BLaER1 (cell line): ENCODE measurements around the gene HDAC8.
"Not testable (repeated sequence)": the region's sequence is repeated elsewhere in the genome, so short reads cannot be mapped to it uniquely, and the experiment has no call there.

Source experiments
- H3K27ac ChIP-seq: shearing (Covaris generic); formaldehyde crosslinking; 2 replicates; pipeline ENCODE4 v1.8.1; 2022
- H3K27me3 ChIP-seq: shearing (Covaris generic); formaldehyde crosslinking; 2 replicates; pipeline ENCODE4 v1.8.1; 2022
- H3K36me3 ChIP-seq: shearing (Covaris generic); formaldehyde crosslinking; 2 replicates; pipeline ENCODE4 v1.8.1; 2022
- H3K4me1 ChIP-seq: shearing (Covaris generic); formaldehyde crosslinking; 2 replicates; pipeline ENCODE4 v1.8.1; 2022
- H3K4me2 ChIP-seq: shearing (Covaris generic); formaldehyde crosslinking; 2 replicates; pipeline ENCODE4 v1.8.1; 2022
- H3K4me3 ChIP-seq: shearing (Covaris generic); formaldehyde crosslinking; 2 replicates; pipeline ENCODE4 v1.8.1; 2022
- H3K9ac ChIP-seq: shearing (Covaris generic); formaldehyde crosslinking; 2 replicates; pipeline ENCODE4 v1.8.1; 2022
- H3K9me3 ChIP-seq: shearing (Covaris generic); formaldehyde crosslinking; 2 replicates; pipeline ENCODE4 v1.8.1; 2022
- H4K20me1 ChIP-seq: shearing (Covaris generic); formaldehyde crosslinking; 2 replicates; pipeline ENCODE4 v1.8.1; 2022
- Cebpa-rat ChIP-seq: shearing (Covaris generic); IDR thresholded peaks from 2 replicates; pipeline ENCODE4 v1.8.1; 2022

Gene HDAC8

GRCh38 chrX:72576141-72576894 is 3.7 kb upstream of the HDAC8 start:
- H3K27ac ChIP-seq = no peak overlapping the region
- H4K20me1 ChIP-seq = no peaks in the 10 kb centered on the region
- peaks cover 70% of the 10 kb centered on the region for H3K27me3 ChIP-seq
- H3K9me3 ChIP-seq = no peaks in the 10 kb centered on the region
- H3K9ac ChIP-seq = no peak overlapping the region
- no peaks in the 10 kb centered on the region for H3K36me3 ChIP-seq
- H3K4me3 ChIP-seq = no peak overlapping the region
- no peak for TF ChIP-seq Cebpa-rat
- no peak overlapping the region for H3K4me2 ChIP-seq
- peaks cover 6% of the 10 kb centered on the region; the same call in 1 of the 2 replicates for H3K4me1 ChIP-seq

- H4K20me1 ChIP-seq = 0 out of 2 replicates have a peak, but pooled peaks cover 13% of the 10 kb centered on the region
- H3K4me1 ChIP-seq = peaks cover 6% of the 10 kb centered on the region; the same call in 1 of the 2 replicates
- H3K27me3 ChIP-seq = peaks cover 77% of the 10 kb centered on the region
- H3K9ac ChIP-seq = peak overlapping the region; percentile 76
- peak overlapping the region; percentile 70; the same call in 1 of the 2 replicates for H3K27ac ChIP-seq
- no peaks in the 10 kb centered on the region for H3K9me3 ChIP-seq
- H3K4me2 ChIP-seq = peak overlapping the region; percentile 21
- peak overlapping the region; percentile 71 for H3K4me3 ChIP-seq
- peaks cover 17% of the 10 kb centered on the region for H3K36me3 ChIP-seq
- no peak for TF ChIP-seq Cebpa-rat
Measured at GRCh38 chrX:72573158-72573511, 492 bp upstream of the HDAC8 start.

GRCh38 chrX:72569786-72570185 is 2.9 kb downstream of the HDAC8 start:
- no peaks in the 10 kb centered on the region for H3K9me3 ChIP-seq

GRCh38 chrX:72568406-72569092 is 4.1 kb downstream of the HDAC8 start:
- Histone ChIP-seq H3K27ac (no peak overlapping the region), H3K9ac (no peak overlapping the region), H3K4me1 (peaks cover 6% of the 10 kb centered on the region; the same call in 1 of the 2 replicates), H3K27me3 (peaks cover 69% of the 10 kb centered on the region), H3K9me3 (no peaks in the 10 kb centered on the region), H3K36me3 (peaks cover 49% of the 10 kb centered on the region), H4K20me1 (0 out of 2 replicates have a peak, but pooled peaks cover 13% of the 10 kb centered on the region), H3K4me3 (no peak overlapping the region), H3K4me2 (no peak overlapping the region)
- no peak for TF ChIP-seq Cebpa-rat

More at GRCh38 chrX:72569786-72570185, 2.9 kb downstream of the HDAC8 start:
- Histone ChIP-seq H3K4me1 (peaks cover 6% of the 10 kb centered on the region; the same call in 1 of the 2 replicates), H4K20me1 (0 out of 2 replicates have a peak, but pooled peaks cover 13% of the 10 kb centered on the region), H3K4me3 (no peak overlapping the region), H3K4me2 (no peak overlapping the region), H3K36me3 (peaks cover 49% of the 10 kb centered on the region), H3K9ac (no peak overlapping the region), H3K27ac (no peak overlapping the region), H3K27me3 (peaks cover 76% of the 10 kb centered on the region)
- no peak for TF ChIP-seq Cebpa-rat

- peaks cover 19% of the 10 kb centered on the region; the same call in 1 of the 2 replicates for H4K20me1 ChIP-seq
Measured at GRCh38 chrX:72566448-72566847, 6.2 kb downstream of the HDAC8 start.

GRCh38 chrX:72559655-72560054 is 13.0 kb downstream of the HDAC8 start:
- Histone ChIP-seq H4K20me1 (peaks cover 11% of the 10 kb centered on the region; the same call in 1 of the 2 replicates), H3K27me3 (peaks cover 26% of the 10 kb centered on the region), H3K36me3 (peaks cover 23% of the 10 kb centered on the region), H3K9me3 (peaks cover 11% of the 10 kb centered on the region)
- H3K4me2 ChIP-seq, H3K27ac ChIP-seq, H3K4me3 ChIP-seq, H3K9ac ChIP-seq, H3K4me1 ChIP-seq: not testable (repeated sequence)

More at GRCh38 chrX:72566448-72566847, 6.2 kb downstream of the HDAC8 start:
- TF ChIP-seq Cebpa-rat = no peak
- H3K9me3 ChIP-seq = no peaks in the 10 kb centered on the region
- H3K27me3 ChIP-seq = peaks cover 63% of the 10 kb centered on the region
- no peak overlapping the region for H3K4me2 ChIP-seq
- no peak overlapping the region for H3K9ac ChIP-seq
- H3K27ac ChIP-seq = no peak overlapping the region
- H3K36me3 ChIP-seq = peaks cover 62% of the 10 kb centered on the region
- H3K4me1 ChIP-seq = 0 out of 2 replicates have a peak, but pooled peaks cover 1% of the 10 kb centered on the region
- no peak overlapping the region for H3K4me3 ChIP-seq

GRCh38 chrX:72554448-72555140 is 18.0 kb downstream of the HDAC8 start:
- H3K4me3 ChIP-seq = no peak overlapping the region

GRCh38 chrX:72552443-72552842 is 20.2 kb downstream of the HDAC8 start:
- peaks cover 16% of the 10 kb centered on the region; the same call in 1 of the 2 replicates for H3K36me3 ChIP-seq
- H3K4me1 ChIP-seq, H3K27ac ChIP-seq, H3K4me2 ChIP-seq, H3K9me3 ChIP-seq, H3K9ac ChIP-seq, H3K4me3 ChIP-seq: not testable (repeated sequence)
- peaks cover 24% of the 10 kb centered on the region for H4K20me1 ChIP-seq
- peaks cover 62% of the 10 kb centered on the region for H3K27me3 ChIP-seq

More at GRCh38 chrX:72554448-72555140, 18.0 kb downstream of the HDAC8 start:
- Histone ChIP-seq H3K27me3 (peaks cover 42% of the 10 kb centered on the region; the same call in 1 of the 2 replicates), H3K36me3 (peaks cover 12% of the 10 kb centered on the region), H3K9me3 (peaks cover 8% of the 10 kb centered on the region), H3K4me2 (no peak overlapping the region), H4K20me1 (peaks cover 21% of the 10 kb centered on the region), H3K4me1 (no peaks in the 10 kb centered on the region), H3K9ac (no peak overlapping the region), H3K27ac (no peak overlapping the region)
- no peak for TF ChIP-seq Cebpa-rat

- no peak overlapping the region for H3K27ac ChIP-seq
- H3K9me3 ChIP-seq = no peaks in the 10 kb centered on the region
Measured at GRCh38 chrX:72545990-72546389, 26.7 kb downstream of the HDAC8 start.

More at GRCh38 chrX:72545990-72546389, 26.7 kb downstream of the HDAC8 start:
- Histone ChIP-seq H3K36me3 (peaks cover 28% of the 10 kb centered on the region; the same call in 1 of the 2 replicates), H3K4me2 (no peak overlapping the region), H3K4me3 (no peak overlapping the region), H3K27me3 (peaks cover 84% of the 10 kb centered on the region), H3K4me1 (no peaks in the 10 kb centered on the region), H4K20me1 (peaks cover 49% of the 10 kb centered on the region), H3K9ac (no peak overlapping the region)
- no peak for TF ChIP-seq Cebpa-rat
